AG04449 (cell line): ENCODE measurements around the gene PRRT4.

Experiments
- CTCF ChIA-PET: fragments of 350-600 bp; formaldehyde crosslinking; extraction: SDS; loops from one replicate; lab custom pipeline; 2021; ENCODE audit warnings: antibody characterized with exemption; lab: Yijun Ruan, JAX
- POLR2A ChIA-PET: fragments of 400-600, 350-600 bp; formaldehyde crosslinking; extraction: SDS; loops from one replicate; lab custom pipeline; 2020; ENCODE audit warnings: antibody characterized with exemption, inconsistent platforms; lab: Yijun Ruan, JAX
- DNase-seq: peaks from one replicate; pipeline ENCODE4 v3.0.0-alpha.2; 2010; ENCODE audit warnings: low read depth, low spot score
- H3K4me3 ChIP-seq: 2 replicates; pipeline ENCODE4 v1.5.1; 2011; ENCODE audit warnings: low read depth, mild to moderate bottlenecking, control low read depth, low read length
- TF ChIP-seq, protein P1 (sequence below): IDR thresholded peaks from one replicate; pipeline ENCODE4 v1.5.1; 2011; ENCODE audit warnings: mild to moderate bottlenecking, moderate library complexity, low read length, control low read depth, inconsistent platforms; ENCODE audit not compliant: insufficient read depth; ENCODE audit errors: missing control alignments

Gene PRRT4

DNA sequence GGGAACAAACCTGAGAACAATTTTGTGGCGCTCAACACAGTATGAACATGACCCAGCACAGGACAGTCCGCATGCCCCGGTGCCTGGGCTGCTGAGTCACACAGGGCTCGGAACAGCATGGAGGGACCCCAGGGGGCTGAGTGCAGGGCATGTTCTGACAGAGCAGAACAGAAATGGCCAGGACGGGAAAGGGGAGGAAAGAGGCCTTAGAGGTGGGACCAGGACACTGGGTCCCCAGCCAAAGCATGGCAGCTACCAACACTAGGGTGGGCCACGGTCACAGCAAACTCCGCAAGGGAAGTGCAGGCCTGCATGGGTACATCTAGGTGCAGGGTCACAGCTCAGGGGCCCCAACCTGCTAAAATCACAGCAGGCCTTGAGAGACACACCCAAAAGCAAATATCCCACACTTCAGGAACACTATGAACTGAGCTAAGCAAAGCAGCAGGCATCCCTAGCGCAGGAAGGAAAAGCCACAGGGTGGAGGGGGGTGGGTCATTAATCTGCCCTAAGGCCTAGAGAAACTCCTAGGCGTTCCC lies 42.7 kb upstream of the PRRT4 start:
- H3K4me3 ChIP-seq: peak overlapping the region; percentile 76
- TF ChIP-seq, protein P1, sequence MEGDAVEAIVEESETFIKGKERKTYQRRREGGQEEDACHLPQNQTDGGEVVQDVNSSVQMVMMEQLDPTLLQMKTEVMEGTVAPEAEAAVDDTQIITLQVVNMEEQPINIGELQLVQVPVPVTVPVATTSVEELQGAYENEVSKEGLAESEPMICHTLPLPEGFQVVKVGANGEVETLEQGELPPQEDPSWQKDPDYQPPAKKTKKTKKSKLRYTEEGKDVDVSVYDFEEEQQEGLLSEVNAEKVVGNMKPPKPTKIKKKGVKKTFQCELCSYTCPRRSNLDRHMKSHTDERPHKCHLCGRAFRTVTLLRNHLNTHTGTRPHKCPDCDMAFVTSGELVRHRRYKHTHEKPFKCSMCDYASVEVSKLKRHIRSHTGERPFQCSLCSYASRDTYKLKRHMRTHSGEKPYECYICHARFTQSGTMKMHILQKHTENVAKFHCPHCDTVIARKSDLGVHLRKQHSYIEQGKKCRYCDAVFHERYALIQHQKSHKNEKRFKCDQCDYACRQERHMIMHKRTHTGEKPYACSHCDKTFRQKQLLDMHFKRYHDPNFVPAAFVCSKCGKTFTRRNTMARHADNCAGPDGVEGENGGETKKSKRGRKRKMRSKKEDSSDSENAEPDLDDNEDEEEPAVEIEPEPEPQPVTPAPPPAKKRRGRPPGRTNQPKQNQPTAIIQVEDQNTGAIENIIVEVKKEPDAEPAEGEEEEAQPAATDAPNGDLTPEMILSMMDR: no peak
- ChIA-PET POLR2A (interaction anchor here (0.8 kb wide), 1 partner anchor 16 kb away, joined by 3 read pairs; no protein-coding TSS in a partner anchor), CTCF (interaction anchor here (0.7 to 14.1 kb wide), 9 partner anchors 13 to 57 kb away, joined by 3 to 229 read pairs (median 5); no protein-coding TSS in a partner anchor)
- DNase-seq: no peak

DNA sequence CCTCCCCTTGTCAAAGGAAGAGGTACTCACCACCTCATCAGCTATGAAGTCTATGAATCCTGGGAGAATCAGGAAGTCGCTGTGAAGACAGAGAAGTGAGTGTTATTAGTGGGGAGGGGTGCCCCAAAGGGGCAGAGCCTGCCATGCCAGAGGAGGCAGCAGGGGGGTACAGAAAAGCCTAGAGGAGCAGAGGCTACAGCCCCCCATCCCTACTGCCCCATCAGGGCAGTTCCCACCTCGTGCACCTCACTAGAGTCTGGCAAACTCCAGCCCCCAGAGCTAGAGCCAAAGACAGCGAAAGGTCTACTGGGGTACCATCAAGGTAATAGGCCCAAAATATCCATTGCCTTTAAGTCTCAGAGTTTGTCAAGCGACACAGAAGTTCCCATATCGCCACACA lies 42.2 kb upstream of the PRRT4 start:
- H3K4me3 ChIP-seq: no peak overlapping the region
- ChIA-PET POLR2A (interaction anchor here (0.8 kb wide), 1 partner anchor 16 kb away, joined by 3 read pairs; no protein-coding TSS in a partner anchor), CTCF (interaction anchor here (1.1 to 14.1 kb wide), 6 partner anchors 14 to 57 kb away, joined by 3 to 229 read pairs (median 28); no protein-coding TSS in a partner anchor)
- no peak for DNase-seq
- TF ChIP-seq, protein P1: no peak

DNA sequence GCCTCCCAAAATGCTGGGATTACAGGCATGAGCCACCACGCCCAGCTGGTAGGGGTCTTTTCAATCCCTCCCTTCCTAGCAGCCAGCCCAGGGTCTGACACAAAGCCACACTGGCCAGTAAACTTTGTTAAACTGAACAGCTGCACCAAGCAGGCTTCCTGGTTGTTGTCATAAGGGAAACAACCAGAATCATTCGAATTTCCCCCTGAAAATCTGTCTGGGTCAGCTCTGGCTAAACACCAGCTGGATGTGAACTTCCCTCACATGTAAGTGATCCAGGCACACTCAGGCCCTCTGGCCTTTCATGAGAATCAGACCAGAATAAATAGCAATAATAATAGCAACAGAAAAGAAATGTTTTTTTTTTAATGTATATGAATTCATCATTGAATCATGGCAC lies 40.9 kb upstream of the PRRT4 start:
- no peak for DNase-seq
- ChIA-PET CTCF (interaction anchor here (0.8 to 14.1 kb wide), 5 partner anchors 13 to 58 kb away, joined by 3 to 229 read pairs (median 34); no protein-coding TSS in a partner anchor), POLR2A (no interaction called here)
- no peak overlapping the region for H3K4me3 ChIP-seq
- TF ChIP-seq, protein P1: no peak

DNA sequence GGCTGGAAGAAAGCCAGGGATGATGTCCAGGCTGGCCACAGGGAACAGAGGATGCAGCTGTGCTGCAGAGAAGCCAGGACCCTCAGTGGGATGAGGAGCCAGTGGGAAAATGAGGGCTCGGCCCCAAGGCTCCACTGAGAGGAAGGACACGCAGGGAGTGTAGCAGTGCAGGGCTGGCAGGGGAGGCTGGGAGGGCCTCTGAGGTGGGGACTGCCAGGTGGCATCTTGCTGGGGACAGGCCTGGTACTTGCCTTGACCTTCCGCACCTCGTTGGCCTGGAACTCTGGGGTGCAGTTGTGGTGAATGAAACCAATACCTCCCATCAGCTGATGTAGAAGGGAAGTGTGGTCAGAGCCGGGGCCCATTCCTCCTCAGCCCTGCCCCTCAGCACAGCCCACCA lies 39.1 kb upstream of the PRRT4 start:
- DNase-seq: no peak
- TF ChIP-seq, protein P1: no peak
- CTCF ChIA-PET: interaction anchor here (1.1 to 14.1 kb wide), 7 partner anchors 7 to 60 kb away, joined by 3 to 229 read pairs (median 34); partner anchors contain the start of gene HILPDA
- H3K4me3 ChIP-seq: no peak overlapping the region
- POLR2A ChIA-PET: no interaction called here

DNA sequence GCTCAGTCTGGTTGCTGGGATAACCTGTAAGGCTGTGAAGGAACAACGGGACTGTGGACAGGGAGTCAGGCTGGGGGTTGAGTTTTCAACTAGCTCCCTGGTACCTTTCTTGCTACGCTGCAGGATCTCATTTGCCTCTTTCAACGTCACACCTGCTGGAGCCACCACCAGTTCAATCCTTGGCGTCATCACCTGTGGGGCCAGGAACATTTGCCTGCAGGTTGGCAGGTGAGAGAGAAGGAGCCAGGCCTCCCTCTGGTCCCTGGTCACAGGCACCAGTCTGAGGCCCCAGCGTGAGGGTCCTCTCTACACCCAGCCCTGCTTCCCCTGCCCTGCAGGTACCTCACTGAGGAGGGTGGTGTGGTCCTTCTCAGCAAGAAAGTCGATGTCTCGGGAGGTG lies 38.5 kb upstream of the PRRT4 start:
- TF ChIP-seq, protein P1: no peak
- no peak for DNase-seq
- no peak overlapping the region for H3K4me3 ChIP-seq
- POLR2A ChIA-PET: no interaction called here
- CTCF ChIA-PET: interaction anchor here (0.8 to 14.1 kb wide), 10 partner anchors 8 to 61 kb away, joined by 3 to 229 read pairs (median 27); partner anchors contain the start of gene HILPDA

DNA sequence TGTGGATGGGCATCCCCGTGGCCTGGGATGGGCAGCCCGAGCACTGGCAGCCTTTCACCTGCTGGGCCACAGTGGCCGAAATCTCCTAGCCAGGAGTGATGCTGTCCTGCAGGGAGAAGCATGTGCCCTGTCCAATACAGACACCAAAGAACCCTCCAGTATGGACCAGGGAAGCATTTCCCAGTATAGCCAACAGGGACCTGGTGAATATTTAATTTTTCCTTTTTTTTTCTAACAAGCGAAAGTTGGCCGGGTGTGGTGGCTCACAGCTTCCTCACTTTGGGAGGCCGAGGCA lies 37.3 kb upstream of the PRRT4 start:
- TF ChIP-seq, protein P1: no peak
- CTCF ChIA-PET: interaction anchor here (1.1 to 14.1 kb wide), 12 partner anchors 9 to 62 kb away, joined by 3 to 229 read pairs (median 22); partner anchors contain the start of gene HILPDA

More for the DNA sequence above, 37.3 kb upstream of the PRRT4 start:
- no peak for DNase-seq
- no peak overlapping the region for H3K4me3 ChIP-seq
- POLR2A ChIA-PET: no interaction called here
